Progenitor cell of endocrine pancreas (in vitro differentiated cells): ENCODE results near the gene TMEM62. TPM values are rescaled to one million over a fixed set of nuclear protein-coding genes. Genes with fewer than 3 reads are reported as not detected.
A peak's percentile ranks its signal among the peaks of the same experiment; 100 is the strongest.

ENCODE experiments used
- DNase-seq: peaks from one replicate; pipeline ENCODE4 v3.0.0; 2021; ENCODE audit warnings: low spot score; ENCODE audit not compliant: unreplicated experiment
- H3K27ac Mint-ChIP-seq: 2 replicates; pipeline ENCODE4 v1.8.0; 2021; ENCODE audit warnings: mild to moderate bottlenecking, moderate library complexity, mixed read lengths
- H3K27me3 Mint-ChIP-seq: 2 replicates; pipeline ENCODE4 v1.8.0; 2021; ENCODE audit warnings: mixed read lengths
- H3K36me3 Mint-ChIP-seq: 2 replicates; pipeline ENCODE4 v1.8.0; 2022; ENCODE audit warnings: mixed read lengths; ENCODE audit not compliant: insufficient read depth
- H3K4me1 Mint-ChIP-seq: 2 replicates; pipeline ENCODE4 v1.8.0; 2021; ENCODE audit warnings: low read depth, mixed read lengths
- H3K4me3 Mint-ChIP-seq: 2 replicates; pipeline ENCODE4 v1.8.0; 2021; ENCODE audit warnings: low read depth, mild to moderate bottlenecking, moderate library complexity, mixed read lengths
- H3K9me3 Mint-ChIP-seq: 2 replicates; pipeline ENCODE4 v1.8.0; 2021; ENCODE audit warnings: low read depth, mixed read lengths
- CTCF ChIP-seq: fragments of 200-600 bp; sonication (generic); IDR thresholded peaks from one replicate; pipeline ENCODE4 v1.5.0; 2021; ENCODE audit warnings: antibody characterized with exemption, mild to moderate bottlenecking; ENCODE audit not compliant: unreplicated experiment
- total RNA-seq: library from RNA; stranded (reverse); gene quantifications from 2 replicates; pipeline ENCODE4 v1.2.1, GENCODE V29; 2021

TMEM62 gene
- total RNA-seq, 1 donor from 2014 or later: 30.2 TPM

DNA sequence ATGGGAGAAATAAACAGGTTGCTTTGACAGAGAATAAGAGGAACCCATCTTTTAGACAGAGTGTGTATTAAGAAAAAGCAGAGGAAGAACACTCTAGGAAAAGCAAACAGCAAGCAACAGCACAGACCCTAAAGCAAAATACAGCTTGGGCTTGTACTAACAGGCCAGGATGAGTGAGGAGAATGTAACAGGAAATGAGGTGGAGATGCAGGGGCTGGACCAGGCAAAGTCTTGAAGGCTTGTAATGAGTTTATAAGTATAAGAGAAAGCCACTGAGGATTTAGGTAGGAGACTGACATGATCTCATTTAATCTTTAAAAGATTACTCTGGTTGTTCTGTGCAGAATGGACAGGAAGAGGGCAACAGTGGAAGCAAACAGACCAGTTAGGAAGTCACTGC lies 32.4 kb upstream of the TMEM62 start:
- H3K36me3 Mint-ChIP-seq: peaks cover 23% of the 10 kb centered on the region
- H3K27ac Mint-ChIP-seq: no peak overlapping the region
- peaks cover 10% of the 10 kb centered on the region for H3K4me1 Mint-ChIP-seq
- no peak for TF ChIP-seq CTCF
- no peak overlapping the region for H3K4me3 Mint-ChIP-seq
- no peaks in the 10 kb centered on the region for H3K27me3 Mint-ChIP-seq
- no peaks in the 10 kb centered on the region for H3K9me3 Mint-ChIP-seq
- no peak for DNase-seq

- peaks cover 23% of the 10 kb centered on the region for H3K36me3 Mint-ChIP-seq
- H3K27me3 Mint-ChIP-seq: no peaks in the 10 kb centered on the region
- H3K4me3 Mint-ChIP-seq: no peak overlapping the region
- H3K9me3 Mint-ChIP-seq: no peaks in the 10 kb centered on the region
- no peak overlapping the region for H3K27ac Mint-ChIP-seq
- no peak for DNase-seq
- H3K4me1 Mint-ChIP-seq: peaks cover 13% of the 10 kb centered on the region
- TF ChIP-seq CTCF: no peak
Measured at GRCh38 chr15:43102187-43102586, 31.2 kb upstream of the TMEM62 start.

DNA sequence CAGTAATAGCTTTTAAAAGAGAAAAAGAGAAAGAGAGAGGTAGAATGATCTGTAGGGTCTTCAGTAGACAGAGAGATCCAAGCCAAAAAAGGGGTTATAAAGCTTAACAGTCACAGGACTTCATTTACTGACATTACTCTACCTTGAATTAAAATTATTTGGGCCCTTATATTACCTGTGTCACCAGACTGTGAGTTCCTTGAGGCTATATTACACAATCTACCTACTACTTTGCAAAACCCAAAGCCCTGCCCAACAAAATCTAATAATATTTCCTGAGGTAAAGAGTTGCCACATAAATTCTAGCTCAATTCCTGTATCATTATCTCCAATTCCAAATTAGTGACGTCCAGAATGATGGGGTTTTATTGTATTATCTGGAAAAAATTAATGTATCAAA lies 29.5 kb upstream of the TMEM62 start:
- Mint-ChIP-seq H3K4me1 (peaks cover 14% of the 10 kb centered on the region), H3K27me3 (peaks cover 6% of the 10 kb centered on the region), H3K27ac (no peak overlapping the region)

GRCh38 chr15:43104426-43104825 lies 29.0 kb upstream of the TMEM62 start:
- no peak for TF ChIP-seq CTCF
- peaks cover 22% of the 10 kb centered on the region for H3K36me3 Mint-ChIP-seq
- H3K27ac Mint-ChIP-seq: peak overlapping the region; percentile 23
- H3K27me3 Mint-ChIP-seq: peaks cover 7% of the 10 kb centered on the region
- peak overlapping the region; percentile 51 for H3K4me3 Mint-ChIP-seq
- H3K4me1 Mint-ChIP-seq: peaks cover 14% of the 10 kb centered on the region
- no peak for DNase-seq
- no peaks in the 10 kb centered on the region for H3K9me3 Mint-ChIP-seq

More for the DNA sequence above, 29.5 kb upstream of the TMEM62 start:
- Mint-ChIP-seq H3K4me3 (peak overlapping the region; percentile 51), H3K36me3 (peaks cover 22% of the 10 kb centered on the region), H3K9me3 (no peaks in the 10 kb centered on the region)
- no peak for DNase-seq
- TF ChIP-seq CTCF: no peak

GRCh38 chr15:43105077-43105736 lies 28.2 kb upstream of the TMEM62 start:
- Mint-ChIP-seq H3K27me3 (peaks cover 7% of the 10 kb centered on the region), H3K36me3 (peaks cover 20% of the 10 kb centered on the region), H3K4me3 (peak overlapping the region; percentile 93), H3K9me3 (no peaks in the 10 kb centered on the region), H3K27ac (peak overlapping the region; percentile 98), H3K4me1 (peaks cover 14% of the 10 kb centered on the region)
- TF ChIP-seq CTCF: no peak
- no peak for DNase-seq
